ENCODE results near the gene DPEP3. TPM values are rescaled to one million over a fixed set of nuclear protein-coding genes. Genes with fewer than 3 reads are reported as not detected.

DPEP3 gene
- total and polyA plus RNA-seq, 10 donors, result 0.26 to 2.2 (median 0.93) TPM

DNA sequence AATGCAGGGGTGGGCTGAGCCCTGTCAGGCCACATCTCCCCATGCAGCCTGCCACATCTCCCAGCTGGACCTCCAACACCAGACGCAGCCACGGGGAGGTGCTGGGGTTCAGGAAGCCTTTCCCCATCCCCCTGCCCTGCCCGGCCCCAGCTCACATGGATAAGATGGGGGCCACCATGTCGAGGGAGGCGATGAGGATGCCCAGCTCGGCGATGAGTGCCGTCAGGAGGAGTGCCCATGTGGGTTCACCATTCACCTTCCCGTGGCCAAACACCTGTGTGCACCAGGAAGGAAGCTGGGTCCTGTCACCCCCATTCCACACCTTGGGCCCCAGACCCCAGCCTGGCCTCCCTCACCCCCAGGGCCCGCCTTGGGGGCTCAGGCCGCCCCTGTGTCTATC lies 30.7 kb downstream of the DPEP3 start:
- no peaks in the 10 kb centered on the region for H3K27me3 ChIP-seq (replicated peaks in 1 of 7)
- intact Hi-C loops (cut with DNase I; ENCODE audit: low total_unique reads), result no loop called here
- H3K36me3 ChIP-seq, result peaks cover 0 to 100% (median 83%) of the 10 kb centered on the region in 6 donors
- H3K9me3 ChIP-seq, result no peaks in the 10 kb centered on the region
- no peak overlapping the region for H3K27ac ChIP-seq
- peak; percentile 61 for DNase-seq
- WGBS, 5 donors, result 86 to 95% (median 92%) methylated on average over 11 of the region's 11 CpGs
- H3K4me1 ChIP-seq, result peaks cover 0 to 26% (median 4%) of the 10 kb centered on the region in 6 donors
- TF ChIP-seq POLR2AphosphoS5 (IDR thresholded peaks at IDR 0.05) (peak in 2 of 3 donors; percentile 16 to 31), POLR2A (IDR thresholded peaks at IDR 0.05) (no peak)
- TF ChIP-seq, protein P1, sequence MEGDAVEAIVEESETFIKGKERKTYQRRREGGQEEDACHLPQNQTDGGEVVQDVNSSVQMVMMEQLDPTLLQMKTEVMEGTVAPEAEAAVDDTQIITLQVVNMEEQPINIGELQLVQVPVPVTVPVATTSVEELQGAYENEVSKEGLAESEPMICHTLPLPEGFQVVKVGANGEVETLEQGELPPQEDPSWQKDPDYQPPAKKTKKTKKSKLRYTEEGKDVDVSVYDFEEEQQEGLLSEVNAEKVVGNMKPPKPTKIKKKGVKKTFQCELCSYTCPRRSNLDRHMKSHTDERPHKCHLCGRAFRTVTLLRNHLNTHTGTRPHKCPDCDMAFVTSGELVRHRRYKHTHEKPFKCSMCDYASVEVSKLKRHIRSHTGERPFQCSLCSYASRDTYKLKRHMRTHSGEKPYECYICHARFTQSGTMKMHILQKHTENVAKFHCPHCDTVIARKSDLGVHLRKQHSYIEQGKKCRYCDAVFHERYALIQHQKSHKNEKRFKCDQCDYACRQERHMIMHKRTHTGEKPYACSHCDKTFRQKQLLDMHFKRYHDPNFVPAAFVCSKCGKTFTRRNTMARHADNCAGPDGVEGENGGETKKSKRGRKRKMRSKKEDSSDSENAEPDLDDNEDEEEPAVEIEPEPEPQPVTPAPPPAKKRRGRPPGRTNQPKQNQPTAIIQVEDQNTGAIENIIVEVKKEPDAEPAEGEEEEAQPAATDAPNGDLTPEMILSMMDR (IDR thresholded peaks at IDR 0.05 in 8 of 11, conservative IDR thresholded peaks at IDR 0.05 in 3 of 11), result no peak
- H3K4me3 ChIP-seq, result no peak overlapping the region

DNA sequence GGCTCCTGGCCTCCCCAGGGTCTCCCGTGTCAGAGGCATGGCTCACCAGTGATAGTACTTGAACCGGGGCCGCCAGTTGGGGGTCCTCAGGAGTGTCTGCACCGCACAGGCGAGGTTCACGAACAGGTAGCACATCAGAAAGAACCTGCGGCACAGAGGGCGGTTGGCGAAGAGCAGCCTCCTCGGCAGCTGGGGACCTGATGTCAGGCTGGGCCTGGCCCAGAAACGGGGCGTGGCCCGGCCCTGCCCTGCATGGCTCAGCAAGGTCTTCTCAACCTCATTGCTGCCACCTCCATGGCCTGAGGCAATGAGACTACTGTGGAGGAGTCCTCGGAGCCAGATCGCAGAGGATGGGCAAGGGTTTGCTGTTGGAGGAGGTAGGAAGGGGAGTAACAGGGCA lies 32.3 kb downstream of the DPEP3 start:
- no peak for DNase-seq
- intact Hi-C loops (cut with DNase I; ENCODE audit: low total_unique reads), result no loop called here
- Histone ChIP-seq H3K9me3 (no peaks in the 10 kb centered on the region), H3K4me3 (no peak overlapping the region), H3K27me3 (replicated peaks in 1 of 7) (no peaks in the 10 kb centered on the region), H3K4me1 (peaks cover 0 to 38% (median 10%) of the 10 kb centered on the region in 6 donors), H3K36me3 (peaks cover 0 to 100% (median 74%) of the 10 kb centered on the region in 6 donors), H3K27ac (no peak overlapping the region)
- TF ChIP-seq, protein P1 (IDR thresholded peaks at IDR 0.05 in 8 of 11, conservative IDR thresholded peaks at IDR 0.05 in 3 of 11), result no peak
- no peak for TF ChIP-seq POLR2A (IDR thresholded peaks at IDR 0.05)
- peak in 1 of 3 donors; percentile 25 for TF ChIP-seq POLR2AphosphoS5 (IDR thresholded peaks at IDR 0.05)
- WGBS, 5 donors, result 92 to 98% (median 95%) methylated on average over 6 to 15 of the region's 15 CpGs

GRCh38 chr16:67946966-67947558 lies 33.2 kb downstream of the DPEP3 start:
- H3K4me3 ChIP-seq, result no peak overlapping the region
- peaks cover 0 to 100% (median 72%) of the 10 kb centered on the region in 6 donors for H3K36me3 ChIP-seq
- no peak for DNase-seq
- intact Hi-C loops (cut with DNase I; ENCODE audit: low total_unique reads), result no loop called here
- TF ChIP-seq, protein P1 (IDR thresholded peaks at IDR 0.05 in 8 of 11, conservative IDR thresholded peaks at IDR 0.05 in 3 of 11), result no peak
- no peak for TF ChIP-seq POLR2A (IDR thresholded peaks at IDR 0.05)
- peak in 1 of 3 donors; percentile 6 for TF ChIP-seq POLR2AphosphoS5 (IDR thresholded peaks at IDR 0.05)
- no peaks in the 10 kb centered on the region for H3K9me3 ChIP-seq
- no peaks in the 10 kb centered on the region for H3K27me3 ChIP-seq (replicated peaks in 1 of 7)
- peak overlapping the region in 2 of 8 donors; percentile 11 to 27 for H3K27ac ChIP-seq
- 88 to 100% (median 94%) methylated on average over 3 to 28 of the region's 28 CpGs for WGBS, 5 donors
- peaks cover 0 to 45% (median 10%) of the 10 kb centered on the region in 6 donors for H3K4me1 ChIP-seq

GRCh38 chr16:67946128-67946569 lies 34.1 kb downstream of the DPEP3 start:
- Histone ChIP-seq H3K27ac (peak overlapping the region in 1 of 8 donors; percentile 27), H3K4me1 (peaks cover 0 to 52% (median 11%) of the 10 kb centered on the region in 6 donors), H3K9me3 (no peaks in the 10 kb centered on the region), H3K27me3 (replicated peaks in 1 of 7) (no peaks in the 10 kb centered on the region), H3K36me3 (peaks cover 0 to 100% (median 64%) of the 10 kb centered on the region in 6 donors), H3K4me3 (no peak overlapping the region)
- 94 to 98% (median 95%) methylated on average over 8 to 20 of the region's 20 CpGs for WGBS, 5 donors
- no peak for TF ChIP-seq POLR2A (IDR thresholded peaks at IDR 0.05)
- peak in 1 of 3 donors; percentile 50 for TF ChIP-seq POLR2AphosphoS5 (IDR thresholded peaks at IDR 0.05)
- no peak for DNase-seq
- intact Hi-C loops (cut with DNase I; ENCODE audit: low total_unique reads), result no loop called here
